ENCODE results near the gene TECTA. TPM values are rescaled to one million over a fixed set of nuclear protein-coding genes. Genes with fewer than 3 reads are reported as not detected.

Gene TECTA
- polyA plus RNA-seq, 1 donor (not counting 4 experiments of a cell fraction or from before 2014, with no cell fraction given): 0.17 TPM

DNA sequence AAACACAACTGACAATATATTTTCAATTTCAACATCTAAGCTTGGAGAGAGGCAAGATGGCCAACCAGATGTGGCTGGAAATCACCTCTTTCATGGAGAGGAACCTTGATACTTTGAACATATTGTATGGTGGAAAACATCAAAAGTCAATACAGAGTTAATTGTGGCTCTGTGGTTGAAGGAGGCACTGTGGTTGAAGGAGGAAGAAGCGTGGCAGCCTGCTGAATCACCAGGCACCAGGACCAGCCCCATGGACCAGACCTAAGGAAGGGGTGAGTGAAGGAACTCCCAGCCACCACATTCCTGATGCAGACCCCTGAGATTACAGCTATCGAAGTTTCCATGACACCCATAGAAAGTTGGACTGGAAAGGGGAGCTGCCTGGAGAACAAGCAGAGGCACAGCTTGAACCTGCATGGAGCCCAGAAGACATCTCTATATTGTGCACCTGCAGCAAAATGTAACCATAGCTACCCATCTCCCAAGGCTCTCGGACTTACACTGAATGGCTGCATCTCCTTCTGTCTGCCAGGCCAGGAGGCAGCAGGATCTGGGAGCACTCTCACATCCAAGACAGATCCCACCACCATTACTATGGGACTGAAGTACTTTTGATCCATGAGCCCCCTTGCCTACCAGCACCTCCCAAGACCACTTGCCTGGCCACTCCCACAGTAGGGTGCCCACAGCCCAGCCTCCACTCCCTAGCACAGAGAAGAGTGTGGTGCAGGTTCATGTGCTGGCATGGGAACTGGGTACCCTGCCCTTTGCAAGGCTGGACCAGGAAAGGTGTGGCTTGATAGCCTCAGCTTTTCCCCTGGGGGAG lies 111.7 kb downstream of the TECTA start:
- Histone ChIP-seq H3K9me3 (ENCODE audit: control insufficient read depth, low read depth, low read length) (no peaks in the 10 kb centered on the region), H3K27ac (ENCODE audit: control insufficient read depth, insufficient read depth, low read length) (no peak overlapping the region), H3K4me2 (ENCODE audit: control insufficient read depth, extremely low read depth, insufficient read depth, low read depth, low read length) (no peak overlapping the region), H3K9ac (ENCODE audit: control insufficient read depth, extremely low read depth, insufficient read depth, low read length) (no peak overlapping the region), H3K79me2 (ENCODE audit: control insufficient read depth, insufficient read depth, low read length) (no peaks in the 10 kb centered on the region), H3K27me3 (ENCODE audit: control insufficient read depth, extremely low read depth, insufficient read depth, low read length) (no peaks in the 10 kb centered on the region), H3K36me3 (ENCODE audit: control insufficient read depth in 2 of 2, extremely low read depth in 1 of 2, insufficient read depth in 2 of 2, low read length in 2 of 2) (no peaks in the 10 kb centered on the region), H3K4me3 (ENCODE audit: control insufficient read depth in 2 of 3, extremely low read depth in 1 of 3, insufficient read depth in 2 of 3, low read depth in 1 of 3, low read length in 3 of 3) (no peak overlapping the region), H3K9me1 (ENCODE audit: control insufficient read depth, extremely low read depth, insufficient read depth, low read length) (no peaks in the 10 kb centered on the region), H2AFZ (ENCODE audit: control insufficient read depth, low read length) (no peak overlapping the region), H4K20me1 (ENCODE audit: control insufficient read depth, extremely low read depth, insufficient read depth, low read length) (no peaks in the 10 kb centered on the region), H3K4me1 (ENCODE audit: control insufficient read depth, extremely low read depth, insufficient read depth, low read length) (no peaks in the 10 kb centered on the region)
- no peak for DNase-seq (ENCODE audit: low read depth, low spot score)
- dilution Hi-C loops (cut with MboI; ENCODE audit: extremely low pct_ligation_motif_present, low sequenced_read_pairs): no loop called here
- no peak for TF ChIP-seq EZH2 (IDR thresholded peaks at IDR 0.05; ENCODE audit: low read length)
- TF ChIP-seq, protein P1, sequence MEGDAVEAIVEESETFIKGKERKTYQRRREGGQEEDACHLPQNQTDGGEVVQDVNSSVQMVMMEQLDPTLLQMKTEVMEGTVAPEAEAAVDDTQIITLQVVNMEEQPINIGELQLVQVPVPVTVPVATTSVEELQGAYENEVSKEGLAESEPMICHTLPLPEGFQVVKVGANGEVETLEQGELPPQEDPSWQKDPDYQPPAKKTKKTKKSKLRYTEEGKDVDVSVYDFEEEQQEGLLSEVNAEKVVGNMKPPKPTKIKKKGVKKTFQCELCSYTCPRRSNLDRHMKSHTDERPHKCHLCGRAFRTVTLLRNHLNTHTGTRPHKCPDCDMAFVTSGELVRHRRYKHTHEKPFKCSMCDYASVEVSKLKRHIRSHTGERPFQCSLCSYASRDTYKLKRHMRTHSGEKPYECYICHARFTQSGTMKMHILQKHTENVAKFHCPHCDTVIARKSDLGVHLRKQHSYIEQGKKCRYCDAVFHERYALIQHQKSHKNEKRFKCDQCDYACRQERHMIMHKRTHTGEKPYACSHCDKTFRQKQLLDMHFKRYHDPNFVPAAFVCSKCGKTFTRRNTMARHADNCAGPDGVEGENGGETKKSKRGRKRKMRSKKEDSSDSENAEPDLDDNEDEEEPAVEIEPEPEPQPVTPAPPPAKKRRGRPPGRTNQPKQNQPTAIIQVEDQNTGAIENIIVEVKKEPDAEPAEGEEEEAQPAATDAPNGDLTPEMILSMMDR (optimal IDR thresholded peaks at IDR 0.05 in 1 of 3, IDR thresholded peaks at IDR 0.05 in 1 of 3, conservative IDR thresholded peaks at IDR 0.05 in 1 of 3; ENCODE audit: extremely low read depth in 1 of 3, insufficient read depth in 2 of 3, low read length in 3 of 3): no peak
- no peak for FAIRE-seq

DNA sequence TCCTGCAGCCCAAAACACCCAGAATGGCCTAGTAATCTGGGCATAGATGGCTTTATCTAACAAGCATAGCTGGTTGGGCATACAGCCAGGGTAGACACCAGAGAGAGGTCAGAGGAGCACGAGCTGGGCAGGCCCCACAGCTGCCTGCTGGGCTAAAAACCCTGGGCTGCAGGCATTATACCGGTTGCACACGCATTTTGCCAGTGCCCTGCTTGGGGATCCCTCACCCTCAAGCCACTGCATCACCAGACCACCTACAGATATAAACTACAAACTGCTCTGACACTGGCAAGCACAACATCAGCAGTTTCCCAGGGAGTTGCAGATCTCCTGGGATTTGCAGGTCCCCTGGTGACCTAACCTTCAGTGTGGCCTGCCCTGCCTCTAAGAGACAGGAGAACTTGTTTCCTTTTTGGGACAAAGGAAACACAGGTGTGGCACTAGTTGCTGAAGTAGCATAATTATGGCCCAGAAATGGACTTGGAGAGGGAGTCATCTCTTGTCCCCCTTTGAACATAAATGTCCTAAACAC lies 112.4 kb downstream of the TECTA start:
- Histone ChIP-seq H3K27me3 (ENCODE audit: control insufficient read depth, extremely low read depth, insufficient read depth, low read length) (no peaks in the 10 kb centered on the region), H3K4me3 (ENCODE audit: control insufficient read depth in 2 of 3, extremely low read depth in 1 of 3, insufficient read depth in 2 of 3, low read depth in 1 of 3, low read length in 3 of 3) (no peak overlapping the region), H3K9me1 (ENCODE audit: control insufficient read depth, extremely low read depth, insufficient read depth, low read length) (no peaks in the 10 kb centered on the region), H3K27ac (ENCODE audit: control insufficient read depth, insufficient read depth, low read length) (no peak overlapping the region), H3K79me2 (ENCODE audit: control insufficient read depth, insufficient read depth, low read length) (no peaks in the 10 kb centered on the region), H3K4me2 (ENCODE audit: control insufficient read depth, extremely low read depth, insufficient read depth, low read depth, low read length) (no peak overlapping the region), H4K20me1 (ENCODE audit: control insufficient read depth, extremely low read depth, insufficient read depth, low read length) (no peaks in the 10 kb centered on the region), H3K36me3 (ENCODE audit: control insufficient read depth in 2 of 2, extremely low read depth in 1 of 2, insufficient read depth in 2 of 2, low read length in 2 of 2) (no peaks in the 10 kb centered on the region), H2AFZ (ENCODE audit: control insufficient read depth, low read length) (no peak overlapping the region), H3K9ac (ENCODE audit: control insufficient read depth, extremely low read depth, insufficient read depth, low read length) (no peak overlapping the region), H3K9me3 (ENCODE audit: control insufficient read depth, low read depth, low read length) (no peaks in the 10 kb centered on the region), H3K4me1 (ENCODE audit: control insufficient read depth, extremely low read depth, insufficient read depth, low read length) (no peaks in the 10 kb centered on the region)
- no peak for DNase-seq (ENCODE audit: low read depth, low spot score)
- TF ChIP-seq, protein P1 (optimal IDR thresholded peaks at IDR 0.05 in 1 of 3, IDR thresholded peaks at IDR 0.05 in 1 of 3, conservative IDR thresholded peaks at IDR 0.05 in 1 of 3; ENCODE audit: extremely low read depth in 1 of 3, insufficient read depth in 2 of 3, low read length in 3 of 3): no peak
- TF ChIP-seq EZH2 (IDR thresholded peaks at IDR 0.05; ENCODE audit: low read length): no peak
- FAIRE-seq: no peak
- dilution Hi-C loops (cut with MboI; ENCODE audit: extremely low pct_ligation_motif_present, low sequenced_read_pairs): no loop called here
